Ishikawa (cell line): ENCODE measurements around the gene SLC6A6.

ENCODE experiments used
- CEBPB ChIP-seq: IDR thresholded peaks from 2 replicates; pipeline ENCODE4 v1.6.1; 2012
- EGR1 ChIP-seq: IDR thresholded peaks from 2 replicates; pipeline ENCODE4 v1.6.1; 2012
- EP300 ChIP-seq: IDR thresholded peaks from 2 replicates; pipeline ENCODE4 v1.6.1; 2012; ENCODE audit warnings: borderline replicate concordance
- RAD21 ChIP-seq: IDR thresholded peaks from 2 replicates; pipeline ENCODE4 v1.6.1; 2012; ENCODE audit warnings: low read depth
- REST ChIP-seq: IDR thresholded peaks from 2 replicates; pipeline ENCODE4 v1.6.1; 2012; ENCODE audit warnings: low read depth, mild to moderate bottlenecking
- TAF1 ChIP-seq: IDR thresholded peaks from 2 replicates; pipeline ENCODE4 v1.6.1; 2012; ENCODE audit warnings: low read depth, mild to moderate bottlenecking
- YY1 ChIP-seq: IDR thresholded peaks from 2 replicates; pipeline ENCODE4 v1.6.1; 2012; ENCODE audit warnings: low read depth
- ZBTB7A ChIP-seq: IDR thresholded peaks from 2 replicates; pipeline ENCODE4 v1.6.1; 2012; ENCODE audit warnings: low read depth

GRCh38 chr3:14441920-14442300, 39.5 kb downstream of the SLC6A6 start:
- TF ChIP-seq TAF1, result no peak
- no peak for TF ChIP-seq EGR1
- TF ChIP-seq REST, result no peak
- no peak for TF ChIP-seq ZBTB7A
- TF ChIP-seq RAD21, result no peak
- no peak for TF ChIP-seq YY1
- TF ChIP-seq EP300, result no peak
- TF ChIP-seq CEBPB, result no peak
